Activated T-cell treated with anti-CD3 and anti-CD28 coated beads for 48 hours (primary cell): ENCODE measurements around the gene ADAM19.

Experiments used
- DNase-seq: peaks from one replicate; pipeline ENCODE4 v3.0.0-alpha.2; 2020; ENCODE audit warnings: low read depth

The ADAM19 gene

DNA sequence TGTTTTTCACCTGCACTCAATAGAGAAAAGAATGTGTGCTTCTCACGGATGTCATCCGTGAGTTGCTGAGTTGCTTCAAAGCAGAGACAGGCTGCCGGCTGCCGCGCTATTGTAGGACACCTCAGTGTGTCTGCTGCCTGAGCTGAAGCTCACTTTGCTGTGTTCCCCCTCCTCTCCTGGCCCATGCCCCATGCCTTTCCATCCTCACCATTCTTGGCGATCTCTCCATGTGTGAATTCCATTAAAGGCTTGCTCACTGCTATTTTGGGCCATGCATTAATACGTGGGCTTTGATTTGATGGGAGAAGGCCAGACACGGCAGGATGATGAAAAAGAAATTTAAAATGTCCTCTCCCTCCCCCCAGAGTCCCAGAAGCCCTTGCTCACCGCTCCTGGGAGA, 14.5 kb downstream of the ADAM19 start:
- no peak for DNase-seq

- no peak for DNase-seq
Observed at GRCh38 chr5:157559301-157559700, 16.3 kb downstream of the ADAM19 start.

- DNase-seq: no peak
Observed at GRCh38 chr5:157558681-157559080, 16.9 kb downstream of the ADAM19 start.

GRCh38 chr5:157558041-157558595, 17.5 kb downstream of the ADAM19 start:
- DNase-seq: no peak

DNA sequence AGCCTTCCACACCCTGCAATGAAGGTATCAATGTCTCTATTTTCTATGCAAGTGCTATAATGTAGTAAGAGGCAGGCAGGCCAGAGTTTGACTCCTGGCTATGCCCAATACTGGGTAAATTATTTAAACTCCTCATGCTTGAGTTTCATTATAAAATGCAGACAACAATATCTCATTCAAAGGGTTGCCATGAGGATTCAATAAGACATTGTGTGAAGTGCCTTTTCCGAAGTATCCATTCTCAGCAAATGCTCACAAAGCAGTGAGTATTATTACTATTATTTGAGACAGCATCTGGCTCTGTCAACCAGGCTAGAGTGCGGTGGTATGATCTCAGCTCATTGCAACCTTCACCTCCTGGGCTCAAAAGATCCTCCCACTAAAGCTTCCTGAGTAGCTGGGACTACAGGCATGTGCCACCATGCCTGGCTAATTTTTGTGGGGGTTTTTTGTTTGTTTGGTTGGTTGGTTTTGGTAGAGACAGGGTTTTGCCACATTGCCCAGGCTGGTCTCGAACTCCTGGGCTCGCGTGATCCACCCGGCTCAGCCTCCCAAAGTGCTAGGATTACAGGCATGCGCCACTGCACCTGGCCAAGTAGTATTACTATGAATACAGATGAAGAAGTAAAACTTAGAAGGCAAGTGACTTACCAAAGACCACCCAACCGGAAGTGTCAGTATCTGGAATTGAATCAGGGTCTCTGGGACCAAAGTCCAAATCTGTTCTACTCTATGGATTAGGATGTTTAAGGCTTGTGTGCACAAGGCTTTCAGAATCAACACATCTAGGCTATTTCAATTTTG, 18.8 kb downstream of the ADAM19 start:
- DNase-seq: no peak

DNA sequence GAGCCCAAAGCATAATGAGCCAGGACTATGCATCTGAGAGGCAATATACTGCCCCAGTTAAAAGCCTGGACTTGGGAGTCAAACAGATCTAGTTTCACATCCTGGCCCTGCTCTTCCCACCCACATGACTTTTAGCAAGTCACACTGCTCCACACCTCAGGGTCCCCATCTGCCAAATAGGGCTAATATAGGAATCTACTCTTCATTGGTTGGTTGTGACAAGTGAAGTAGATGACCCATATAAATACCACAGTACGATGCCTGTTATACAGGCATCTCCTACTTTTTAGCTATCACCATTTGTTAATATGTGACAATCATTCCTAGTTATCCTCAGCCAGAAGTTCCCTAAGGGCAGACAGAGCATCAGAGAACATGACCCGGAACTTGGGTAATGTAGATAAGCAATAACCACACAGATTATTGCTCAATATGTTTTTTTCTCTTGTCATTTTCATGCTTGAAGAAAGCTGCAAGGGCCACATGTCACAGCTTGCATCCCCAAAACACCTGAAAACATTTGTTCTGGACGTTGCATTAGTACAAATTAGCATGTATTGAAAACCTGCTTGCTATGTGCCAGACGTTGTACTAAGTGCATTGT, 20.4 kb downstream of the ADAM19 start:
- no peak for DNase-seq

DNA sequence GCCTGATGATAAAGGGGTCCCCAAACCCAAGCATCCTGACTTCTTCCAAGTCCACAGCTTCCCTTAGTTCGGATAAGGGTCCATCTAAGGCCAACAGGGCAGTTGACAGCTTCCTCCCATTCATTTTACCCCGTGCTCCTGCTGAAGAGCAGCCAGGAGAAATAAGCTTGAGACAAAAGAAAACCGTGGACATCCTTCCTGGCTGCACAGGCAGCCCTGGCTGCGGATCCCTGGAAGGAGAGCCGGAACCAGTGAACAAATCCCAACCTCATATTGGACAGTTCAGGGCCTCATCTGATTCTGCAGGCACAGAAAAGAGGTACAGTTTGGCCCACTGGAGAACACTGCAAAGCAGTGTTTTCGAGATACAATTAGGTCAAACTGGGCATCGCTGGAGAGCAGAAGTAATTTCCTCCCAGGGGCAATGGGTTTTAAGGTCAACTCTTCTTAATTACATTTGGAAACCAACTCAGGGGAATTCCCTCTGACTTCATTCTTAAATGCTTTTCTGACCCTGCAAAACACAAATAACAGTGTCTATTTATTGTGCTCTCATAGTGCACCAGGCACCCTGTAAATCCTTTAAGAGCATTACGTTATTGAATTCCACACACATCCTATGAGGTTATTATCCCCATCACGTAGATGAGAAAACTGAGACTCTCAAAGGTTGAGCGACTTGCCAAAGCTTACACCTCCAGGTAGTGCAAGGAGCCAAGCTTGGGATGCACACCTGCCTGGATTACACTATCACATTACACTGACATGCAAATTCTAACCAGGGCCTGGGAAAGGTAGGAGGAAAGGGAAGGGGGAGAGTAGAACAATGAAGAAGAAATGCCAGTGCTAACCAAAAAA, 21.2 kb downstream of the ADAM19 start:
- DNase-seq: no peak

- DNase-seq: no peak
Observed at GRCh38 chr5:157552650-157553049, 22.9 kb downstream of the ADAM19 start.

GRCh38 chr5:157550663-157551062, 24.9 kb downstream of the ADAM19 start:
- no peak for DNase-seq

DNA sequence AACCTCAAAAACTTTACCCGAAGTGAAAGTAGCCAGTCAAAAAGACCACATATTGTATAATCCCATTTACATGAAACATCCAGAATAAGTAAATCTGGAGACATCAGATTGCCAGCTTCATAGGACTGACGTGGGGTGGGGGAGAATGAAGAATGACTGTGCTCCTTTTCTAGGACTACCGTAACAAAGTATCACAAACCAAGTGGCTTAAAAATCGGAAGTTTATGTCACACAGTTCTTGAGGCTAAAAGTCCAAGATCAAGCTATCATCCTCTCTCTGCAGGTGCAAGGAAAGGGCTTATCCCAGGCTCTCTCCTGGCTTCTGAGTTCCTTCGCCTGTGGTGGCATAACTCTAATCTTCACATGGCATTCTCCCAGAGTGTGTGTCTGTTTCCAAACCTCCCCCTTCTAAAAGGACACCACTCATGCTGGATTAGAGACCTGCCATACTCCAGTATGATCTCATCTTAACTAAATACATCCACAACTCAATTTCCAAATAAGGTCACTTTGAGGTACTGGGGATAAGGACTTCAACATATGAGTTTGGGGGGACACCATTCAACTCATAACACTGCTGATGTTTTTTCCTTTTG, 25.5 kb downstream of the ADAM19 start:
- DNase-seq: no peak

DNA sequence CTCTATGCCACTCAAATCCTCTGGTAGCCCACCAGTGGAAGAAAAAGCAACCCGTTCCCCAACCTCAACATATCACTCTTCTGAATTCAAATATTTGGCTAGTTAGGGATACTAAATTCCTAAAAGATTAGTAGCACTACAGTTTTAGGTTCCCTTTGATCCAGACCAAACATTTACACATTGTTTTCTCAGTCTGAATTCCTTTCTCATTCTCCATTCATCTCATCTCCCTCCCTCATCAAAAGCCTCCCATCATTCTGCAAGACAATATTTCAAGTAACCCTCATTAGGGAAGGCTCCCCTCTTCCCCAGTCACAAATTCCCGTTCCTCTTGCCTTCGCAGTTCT, 26.3 kb downstream of the ADAM19 start:
- DNase-seq: no peak

- DNase-seq: no peak
Observed at GRCh38 chr5:157548513-157549282, 26.9 kb downstream of the ADAM19 start.

GRCh38 chr5:157547941-157548512, 27.5 kb downstream of the ADAM19 start:
- DNase-seq: no peak

GRCh38 chr5:157546456-157547100, 29.0 kb downstream of the ADAM19 start:
- DNase-seq: no peak

DNA sequence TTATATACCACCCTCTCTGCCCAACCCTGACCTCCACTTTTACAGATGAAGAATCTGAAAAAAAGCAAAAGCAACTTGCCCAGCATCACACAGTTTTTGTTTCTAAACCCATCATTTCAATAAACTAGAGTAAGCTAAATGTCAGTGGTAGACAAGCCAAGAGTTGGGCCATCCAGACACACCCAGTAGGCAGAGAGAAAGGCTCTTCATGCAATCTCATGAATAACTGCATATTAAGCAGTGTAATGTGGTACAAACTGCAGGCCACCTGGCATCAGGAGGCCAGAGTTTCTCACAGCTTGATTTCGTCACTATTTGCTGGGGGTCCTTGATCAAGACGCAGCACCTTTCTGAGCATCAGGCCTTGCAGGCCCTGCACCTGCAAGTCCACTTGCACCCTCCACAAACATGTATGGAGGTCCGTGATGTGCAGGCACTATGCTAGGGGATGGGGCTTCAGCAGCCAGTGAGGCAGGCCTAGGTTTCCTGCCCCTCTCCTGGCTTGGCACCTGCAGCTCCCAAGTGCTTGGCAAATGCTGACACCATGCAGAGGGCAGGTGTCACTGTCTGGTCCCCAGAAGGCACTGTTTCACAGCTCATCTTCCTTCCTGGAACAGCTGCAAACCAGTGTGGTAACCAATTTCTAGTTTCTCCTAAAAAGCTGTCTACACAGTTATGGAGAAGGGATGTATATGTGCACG, 29.8 kb downstream of the ADAM19 start:
- no peak for DNase-seq

GRCh38 chr5:157544623-157544989, 31.0 kb downstream of the ADAM19 start:
- no peak for DNase-seq

DNA sequence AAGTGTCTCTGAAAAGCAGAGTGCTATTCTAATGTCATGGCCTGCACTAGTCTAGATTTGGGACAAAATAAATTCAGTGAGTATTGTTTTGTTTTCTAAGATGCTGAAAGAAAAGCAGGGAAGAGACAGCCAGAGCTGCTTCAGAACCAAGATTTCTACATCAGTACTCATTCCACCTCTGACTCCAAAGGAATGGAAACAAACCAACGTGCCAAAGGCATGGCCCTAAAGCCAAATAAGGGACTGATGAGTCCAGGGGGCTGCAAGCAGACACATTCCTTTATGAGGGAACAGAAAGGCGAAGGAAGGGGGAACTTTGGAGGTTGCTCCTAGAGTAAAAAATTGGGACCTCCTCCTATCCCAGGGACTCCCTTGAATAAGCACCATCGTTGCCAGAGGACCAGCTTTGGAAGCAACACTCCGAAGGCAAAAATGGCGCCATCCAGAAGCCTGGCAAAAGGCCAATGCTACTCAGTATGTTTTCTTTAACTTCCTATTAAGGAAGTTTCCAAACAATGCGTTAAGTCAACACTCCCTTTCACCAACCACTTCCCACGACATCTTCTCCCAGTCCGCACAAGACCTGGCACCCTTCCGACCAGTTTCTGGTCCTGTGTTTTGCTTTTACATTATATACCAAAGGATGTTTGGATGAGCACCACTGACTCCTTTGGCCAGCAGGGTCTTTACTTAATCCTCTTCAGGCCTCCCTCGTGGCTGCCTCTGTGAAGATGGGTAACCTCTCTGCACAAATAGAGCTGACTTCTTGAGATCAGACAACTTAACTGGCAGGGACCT, 31.6 kb downstream of the ADAM19 start:
- DNase-seq: no peak

GRCh38 chr5:157542282-157543000, 33.1 kb downstream of the ADAM19 start:
- DNase-seq: no peak
